GM18526 (cell line): ENCODE data around the gene IL17REL.

ENCODE experiments used
- POLR2A ChIP-seq: IDR thresholded peaks from 3 replicates; pipeline ENCODE4 v1.6.1; 2011; ENCODE audit not compliant: insufficient read length; ENCODE audit errors: extremely low read depth

The IL17REL gene

DNA sequence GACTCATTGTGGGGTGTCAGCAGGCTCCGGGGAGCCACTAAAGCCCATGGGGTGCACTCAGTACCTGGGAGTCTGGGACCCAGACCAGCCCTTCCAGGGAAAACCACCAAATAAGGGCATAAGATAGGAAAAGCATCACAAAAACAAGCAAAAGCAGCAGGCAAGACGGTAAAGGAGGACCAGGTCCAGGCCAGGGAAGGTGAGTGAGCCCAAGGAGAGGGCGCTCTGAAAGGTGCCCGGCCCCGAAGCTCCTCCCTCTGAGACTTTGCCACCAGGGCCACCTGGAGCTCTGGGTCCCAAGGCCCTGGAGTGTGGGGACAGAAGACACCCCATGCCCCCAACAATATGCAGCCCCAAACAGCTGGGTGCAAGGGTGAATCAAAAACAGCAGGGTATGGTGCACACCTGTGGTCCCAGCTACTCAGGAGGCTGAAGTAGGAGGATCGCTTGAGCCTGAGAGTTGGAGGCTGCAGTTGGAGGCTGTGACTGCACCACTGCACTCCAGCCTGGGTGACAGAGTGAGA lies 5.2 kb upstream of the IL17REL start:
- no peak for TF ChIP-seq POLR2A

DNA sequence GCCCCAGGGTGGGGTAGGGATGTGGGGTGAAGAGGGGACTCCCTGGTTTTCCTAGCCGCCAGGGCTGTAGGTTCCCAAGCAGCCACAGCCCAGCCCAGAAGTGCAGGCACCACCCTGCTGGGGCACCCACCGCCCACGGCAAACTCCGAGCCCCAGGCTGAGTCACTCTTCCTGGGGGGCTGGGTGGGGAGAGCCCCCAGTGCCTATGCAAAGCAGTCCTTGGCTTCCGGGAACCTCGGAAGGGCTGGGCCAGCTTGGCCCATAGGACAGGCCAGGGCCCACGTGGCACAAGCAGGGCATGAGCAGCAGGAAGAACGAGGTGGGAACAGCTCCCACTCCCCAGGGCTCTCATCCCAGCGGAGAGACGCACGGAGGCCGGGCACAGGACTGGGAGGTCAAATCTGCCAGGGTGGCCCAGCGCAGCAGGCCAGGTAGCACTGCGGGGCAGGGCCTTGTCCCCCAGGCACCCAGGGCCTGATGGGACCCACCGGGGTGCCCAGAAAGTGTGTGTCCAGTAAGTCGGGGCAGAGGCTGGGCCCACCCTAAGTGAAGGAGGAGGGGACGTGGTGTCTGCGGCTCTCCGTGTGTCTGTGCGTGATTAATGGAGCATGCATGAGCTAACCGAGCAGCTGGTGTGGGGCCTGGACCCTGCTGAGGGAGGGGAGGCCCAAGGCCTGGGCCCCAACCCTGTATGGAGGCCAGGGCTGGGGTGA lies 4.6 kb upstream of the IL17REL start:
- no peak for TF ChIP-seq POLR2A

DNA sequence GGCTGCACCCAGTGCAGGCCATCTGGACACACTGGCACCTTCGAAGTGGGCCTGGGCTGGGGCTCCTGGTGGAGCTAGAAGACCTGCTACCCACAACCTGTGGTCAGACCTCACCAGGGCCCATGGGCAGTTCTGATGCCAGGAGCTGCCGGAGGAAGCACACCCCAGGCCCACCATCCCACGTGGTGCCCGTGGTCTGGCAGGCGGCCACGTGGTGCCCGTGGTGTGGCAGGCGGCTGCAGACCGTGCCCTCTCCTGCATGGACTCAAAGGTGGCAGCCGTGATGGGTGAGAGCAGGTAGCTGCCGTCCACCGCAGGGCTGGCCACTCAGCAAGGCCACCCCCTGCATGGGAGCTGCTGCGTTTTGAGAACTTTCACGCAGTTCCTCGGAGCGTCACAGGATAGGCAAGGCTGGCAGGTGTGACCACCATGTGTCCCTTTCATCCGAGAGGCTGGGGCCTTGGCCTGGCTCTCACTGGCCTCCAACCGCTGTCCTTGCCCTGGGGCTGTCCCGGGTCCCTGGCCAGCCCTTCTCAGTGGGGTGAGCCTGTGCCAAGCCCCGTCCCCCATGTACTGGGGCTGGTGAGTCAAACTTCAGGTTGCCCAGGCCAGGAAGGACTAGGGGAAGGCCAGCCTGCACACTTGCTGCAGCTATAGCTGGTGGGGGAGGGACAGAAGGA lies 3.9 kb upstream of the IL17REL start:
- no peak for TF ChIP-seq POLR2A

DNA sequence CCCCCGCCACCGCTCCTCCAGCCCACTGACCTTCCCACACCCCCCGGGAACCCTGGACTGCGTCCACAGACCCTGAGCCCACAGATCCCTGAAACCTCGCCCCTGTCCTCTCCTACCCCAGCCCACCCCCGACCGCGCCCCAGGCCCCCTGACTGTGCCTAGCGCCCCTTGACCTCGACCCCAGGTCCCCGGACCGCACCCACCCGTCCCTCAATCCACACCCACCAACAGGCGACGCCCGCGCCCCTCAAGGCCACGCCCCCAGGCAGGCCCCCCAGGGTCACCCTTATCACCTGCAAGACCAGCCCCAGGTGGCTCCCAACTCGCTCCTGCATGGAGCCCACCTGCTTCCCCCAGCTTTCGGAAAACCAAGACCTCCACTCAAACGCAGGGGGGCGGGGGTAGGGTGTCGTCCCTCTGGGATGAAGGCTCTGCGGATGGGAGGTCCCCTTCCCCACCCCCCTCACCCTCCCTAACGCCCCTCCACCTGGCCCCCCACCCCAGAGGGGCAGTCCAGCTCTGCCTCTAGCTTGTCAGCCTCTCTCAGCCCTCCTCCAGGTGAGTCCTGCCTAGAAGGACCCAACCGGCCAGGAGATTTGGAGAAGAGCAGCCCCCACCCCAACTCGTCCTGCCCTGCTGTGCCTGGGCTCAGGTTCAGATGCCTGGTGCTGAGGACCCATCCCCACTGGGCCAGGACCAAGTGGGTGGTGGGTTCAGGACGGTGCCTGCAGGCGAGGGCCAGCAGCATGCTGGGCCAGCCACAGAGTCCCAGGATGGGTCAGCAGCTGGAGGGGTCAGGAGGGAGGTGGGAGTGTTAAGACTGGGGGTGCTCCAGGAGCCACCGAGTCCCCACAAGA lies 3.1 kb upstream of the IL17REL start:
- TF ChIP-seq POLR2A = no peak

DNA sequence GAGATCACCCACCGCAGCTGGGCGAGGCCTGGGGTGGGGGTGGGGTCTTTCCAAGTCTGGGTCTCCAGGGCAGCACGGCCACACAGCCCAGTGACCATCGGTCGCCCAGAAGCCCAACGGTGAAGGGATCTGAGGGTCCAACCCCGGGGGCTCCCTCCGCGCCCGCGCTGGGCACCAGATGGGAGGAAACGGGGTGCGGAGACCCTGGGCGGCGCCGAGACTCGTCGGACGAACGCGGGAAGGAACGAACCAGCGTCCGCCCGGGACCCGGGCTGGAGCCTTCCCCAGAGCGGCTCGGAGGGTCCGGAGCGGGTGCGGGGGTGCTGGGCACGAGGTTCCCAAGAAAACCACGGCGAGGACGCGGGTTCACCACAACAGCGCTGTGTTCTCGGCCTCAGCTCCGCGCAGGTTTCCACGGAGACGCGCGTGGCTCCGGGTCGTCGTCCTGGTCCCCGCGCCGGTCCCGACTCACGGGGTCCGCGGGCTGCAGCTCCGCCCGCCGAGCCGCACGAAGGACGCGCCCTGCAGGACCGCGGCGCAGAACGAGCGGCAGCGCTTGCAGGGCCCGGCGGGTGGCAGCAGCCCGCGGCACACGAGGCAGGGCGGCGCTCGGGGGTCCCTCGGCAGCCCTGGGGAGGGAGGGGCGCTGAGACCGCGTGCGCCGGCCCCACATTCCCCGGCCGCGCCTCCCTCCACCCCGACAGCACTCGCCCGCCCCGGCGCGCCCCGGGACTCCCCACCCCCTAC lies 2.3 kb upstream of the IL17REL start:
- TF ChIP-seq POLR2A = no peak

DNA sequence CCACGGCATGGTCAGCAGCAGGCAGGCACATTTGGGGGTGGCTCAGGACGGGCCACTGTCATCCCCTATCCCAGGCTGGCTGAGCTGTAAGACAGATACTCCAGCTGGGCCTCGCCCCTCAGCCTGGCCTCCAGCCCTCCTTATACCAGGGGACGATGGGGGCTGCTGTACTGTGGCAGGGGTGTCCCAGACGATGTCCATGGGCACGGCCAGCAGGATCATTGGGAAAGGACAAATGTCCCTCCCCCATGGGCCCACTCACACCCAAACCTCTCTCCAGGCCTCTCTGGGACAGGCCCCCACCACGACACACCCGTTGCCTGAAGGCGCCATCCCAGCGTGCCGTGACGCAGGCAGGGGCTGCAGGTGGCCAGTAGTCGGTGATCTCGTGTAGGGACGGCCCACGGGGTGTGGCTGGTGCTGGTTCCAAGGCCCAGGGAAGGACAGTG lies 1.5 kb upstream of the IL17REL start:
- TF ChIP-seq POLR2A = no peak

DNA sequence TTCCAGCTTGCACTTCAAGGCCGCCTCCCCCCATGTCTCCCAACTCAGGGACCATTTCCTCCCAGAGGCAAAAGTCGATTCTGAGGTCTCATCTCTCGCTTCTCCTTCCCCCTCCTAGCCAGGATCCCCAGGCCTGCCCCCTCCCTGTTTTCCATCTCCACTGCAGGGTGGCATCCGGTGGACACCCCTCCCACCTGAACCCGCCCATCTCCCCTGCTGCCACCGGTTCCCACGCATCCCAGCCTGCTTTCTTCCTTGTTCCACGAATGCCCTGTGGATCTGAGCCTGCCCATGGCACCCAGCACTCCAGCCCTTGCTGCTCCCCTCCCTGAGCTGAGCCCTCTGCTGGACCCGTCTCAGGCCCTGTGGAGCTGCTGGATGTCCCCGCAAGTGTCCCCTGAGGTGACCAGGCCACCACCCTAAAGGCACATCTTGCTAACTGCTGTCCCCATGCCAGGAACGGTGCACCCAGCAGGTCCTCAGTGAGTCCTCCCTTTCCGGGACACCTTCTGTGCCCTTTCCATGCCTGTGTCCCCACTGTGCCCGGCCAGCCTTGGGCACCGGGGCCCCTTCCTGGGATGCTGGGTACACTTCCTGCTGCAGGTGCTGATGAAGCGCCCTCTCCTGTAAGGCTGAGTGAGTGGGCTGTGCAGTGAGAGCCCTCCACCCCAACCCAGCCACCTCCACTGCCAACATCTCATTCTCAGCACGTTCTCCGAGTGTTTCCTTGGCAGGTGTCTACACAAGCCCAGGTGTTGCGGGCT lies 936 bp downstream of the IL17REL start:
- no peak for TF ChIP-seq POLR2A

DNA sequence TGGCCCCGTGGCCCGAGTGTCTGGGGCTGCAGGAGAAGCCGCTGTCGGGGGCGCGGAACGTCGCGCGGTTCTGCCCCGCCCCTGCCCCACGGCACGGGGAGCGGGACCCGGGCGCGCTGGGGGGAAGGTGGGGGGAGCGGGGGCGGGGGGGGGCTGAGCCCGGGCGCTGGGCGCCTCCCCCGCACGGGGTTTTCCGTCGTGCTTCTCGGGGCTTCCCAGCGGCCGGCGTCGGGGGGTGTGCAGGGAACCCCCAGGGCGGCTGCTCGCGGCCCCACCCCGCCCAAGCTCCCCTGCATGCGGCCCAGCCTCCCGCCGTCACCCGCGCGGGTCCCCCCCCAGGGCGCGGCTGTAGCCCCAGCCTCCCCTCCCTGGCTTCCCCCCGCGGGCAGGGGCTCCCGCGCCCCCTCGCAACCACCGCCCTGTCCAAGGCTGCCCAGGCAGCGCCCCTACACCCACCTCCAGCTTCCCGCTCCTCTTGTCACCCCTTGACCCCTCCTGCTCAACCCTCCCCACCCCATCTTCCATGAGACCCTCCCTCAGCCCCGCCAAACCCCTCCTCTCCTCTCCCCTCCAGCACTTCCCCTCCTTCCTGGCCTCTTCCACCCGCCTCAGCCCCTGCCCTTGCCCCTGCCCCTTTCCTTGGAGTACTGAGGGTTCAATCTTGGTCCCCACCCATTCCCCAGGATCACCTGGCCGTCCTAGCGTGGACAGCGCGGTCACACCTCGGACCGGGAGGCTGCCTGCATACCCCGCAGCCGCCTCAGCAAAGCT lies 1.7 kb downstream of the IL17REL start:
- no peak for TF ChIP-seq POLR2A

DNA sequence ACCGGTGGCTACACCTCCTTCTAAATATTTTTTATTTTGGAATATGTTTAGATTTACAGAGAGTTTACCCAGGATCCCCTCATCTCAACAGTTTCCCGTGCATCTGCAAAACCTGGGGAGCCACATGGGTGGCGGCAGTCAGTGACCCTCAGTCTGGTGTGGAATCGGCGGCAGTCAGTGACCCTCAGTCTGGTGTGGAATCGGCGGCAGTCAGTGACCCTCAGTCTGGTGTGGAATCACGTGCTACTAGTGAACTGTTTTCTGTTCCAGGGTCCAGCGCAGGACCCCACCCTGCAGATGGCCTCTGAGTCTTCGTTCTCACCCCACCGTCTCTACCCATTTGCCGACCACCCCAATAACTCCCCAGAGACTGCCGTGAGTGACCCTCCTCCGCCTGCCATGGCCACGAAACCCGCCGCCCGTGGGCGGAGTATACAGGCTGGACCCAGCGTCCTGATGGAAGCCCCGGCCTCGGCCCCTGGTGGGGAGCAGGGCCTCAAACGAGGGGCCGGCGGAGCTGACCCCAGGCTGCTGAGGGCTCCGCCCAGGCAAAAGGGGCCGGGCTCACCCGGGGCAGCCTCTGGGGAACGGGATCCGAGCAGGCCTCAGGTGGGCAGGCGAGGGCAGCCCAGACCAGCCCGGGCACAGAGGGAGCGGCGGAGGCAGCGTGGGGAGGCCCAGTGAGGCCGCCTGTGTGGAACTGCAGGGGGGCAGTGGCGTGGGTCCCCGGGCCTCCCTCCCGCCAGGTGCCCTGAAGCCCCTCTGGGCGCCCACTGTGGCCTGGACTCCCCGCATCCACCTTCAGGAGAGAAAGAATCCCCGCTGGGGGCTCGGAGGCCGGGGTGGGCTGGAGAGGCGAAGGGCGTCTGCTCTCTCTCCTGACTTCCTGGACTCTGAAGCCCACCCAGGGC lies 2.5 kb downstream of the IL17REL start:
- TF ChIP-seq POLR2A = no peak

DNA sequence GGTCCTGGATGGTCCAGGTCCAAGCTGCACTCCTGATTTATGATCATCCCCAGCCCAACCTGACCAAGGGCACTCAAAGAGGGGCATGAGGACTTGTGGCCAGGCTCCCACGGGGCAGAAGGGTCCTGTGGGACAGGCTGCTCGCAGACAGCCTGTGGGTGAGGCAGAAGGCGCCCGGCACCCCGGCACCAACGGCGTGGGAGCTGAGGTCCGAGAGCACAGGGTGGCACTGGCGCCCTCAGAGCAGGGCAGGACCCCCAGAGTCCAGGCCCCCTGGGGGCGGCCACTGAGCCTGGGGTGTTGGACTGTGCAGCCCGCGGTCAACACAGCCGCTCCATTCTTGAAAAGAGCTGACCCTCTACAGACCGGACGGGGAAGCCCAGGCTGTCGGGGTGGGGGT lies 3.3 kb downstream of the IL17REL start:
- no peak for TF ChIP-seq POLR2A

DNA sequence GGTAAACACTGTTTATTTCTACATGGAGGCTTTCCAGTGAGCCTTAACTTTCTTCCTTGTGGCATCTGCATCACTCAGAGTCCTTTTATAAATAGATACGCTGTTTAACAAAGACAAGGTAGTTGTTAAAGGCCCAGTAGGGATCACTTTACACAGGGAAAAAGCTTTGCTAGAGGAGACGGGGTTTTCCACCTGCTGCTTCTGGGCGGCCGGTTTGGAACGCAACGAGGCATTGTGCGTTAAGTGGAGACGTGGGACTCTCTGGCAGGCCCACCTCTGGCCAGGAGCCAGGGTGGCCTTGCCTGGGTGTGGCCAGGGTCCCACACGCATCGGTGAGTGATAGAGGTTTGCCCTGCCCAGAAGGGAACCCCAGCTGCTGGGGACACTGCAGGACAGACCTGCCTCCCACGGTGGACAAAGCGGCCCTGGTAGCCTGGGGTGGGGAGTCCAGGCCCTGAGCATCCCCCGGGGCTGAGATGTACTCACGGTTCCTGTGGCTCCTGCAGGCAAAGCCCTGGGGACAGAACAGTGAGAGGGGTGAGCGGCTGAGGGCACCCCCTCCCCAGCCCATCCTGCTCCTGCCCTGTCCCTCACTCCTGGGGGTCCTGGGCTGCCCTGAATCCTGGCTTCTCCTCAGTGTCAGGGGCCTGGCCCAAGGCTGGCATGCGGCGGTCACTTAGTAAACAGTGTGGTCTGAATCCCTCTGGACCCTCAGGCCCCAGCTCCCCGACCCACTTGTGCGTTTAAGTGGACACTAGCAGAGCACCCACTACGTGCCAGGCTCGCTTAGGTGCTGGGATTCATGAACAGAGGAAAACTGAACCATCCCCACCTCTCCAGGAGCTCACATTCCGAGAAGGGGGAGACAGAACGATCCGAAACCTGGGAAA lies 4.2 kb downstream of the IL17REL start:
- no peak for TF ChIP-seq POLR2A
